HCT116 (cell line): ENCODE results near the gene NRXN2. TPM values are rescaled to one million over a fixed set of nuclear protein-coding genes. Genes with fewer than 3 reads are reported as not detected.

ENCODE experiments used
- ATAC-seq: fragments of 200-7000 bp; cut with Tn5 transposase; 2 replicates; pipeline ENCODE4 v1.9.1; 2020; ENCODE audit warnings: mild to moderate bottlenecking, moderate library complexity
- BruUV-seq: library from RNA; stranded (reverse); fragments of 400-500 nt; replicated peaks from 2 replicates; lab custom pipeline; 2021; lab: Mats Ljungman, UMichigan
- CTCF ChIA-PET: fragments of 300-600 bp; sonication (Branson Sonifier 250); formaldehyde crosslinking; loops from one replicate; lab custom pipeline; 2021; ENCODE audit warnings: antibody characterized with exemption; lab: Charles Lee
- POLR2A ChIA-PET: fragments of 300-600, 350-600 bp; sonication (Branson Sonifier 250); formaldehyde crosslinking; loops from one replicate; lab custom pipeline; 2021; ENCODE audit warnings: antibody characterized with exemption; lab: Charles Lee
- RAD21 ChIA-PET, 2 experiments: fragments of 300-600 bp; sonication (Branson Sonifier 250); formaldehyde crosslinking; loops; one replicate each; lab custom pipeline; 2023; ENCODE audit warnings: low total read pairs in 2 of 2; ENCODE audit not compliant: uncharacterized antibody in 2 of 2, unreplicated experiment in 2 of 2, low non-redundant PET in 1 of 2; lab: Charles Lee
- DNase-seq: peaks from one replicate; pipeline ENCODE4 v3.0.0-alpha.2; 2010; ENCODE audit warnings: low read depth, low spot score
- H2AFZ ChIP-seq: fragments of 200-600 bp; shearing (Covaris generic), sonication (generic); 2 replicates; pipeline ENCODE4 v1.6.1; 2017; ENCODE audit warnings: low read depth, mixed run types, mixed read lengths, antibody characterized with exemption, low read length; ENCODE audit not compliant: poor library complexity, severe bottlenecking
- H3K27ac ChIP-seq: 2 replicates; pipeline ENCODE4 v1.5.1; 2012; ENCODE audit warnings: low read depth, low read length
- H3K27me3 ChIP-seq: fragments of 200-600 bp; sonication (generic); 2 replicates; pipeline ENCODE4 v1.6.1; 2016; ENCODE audit warnings: mixed run types, low read length, mixed read lengths; ENCODE audit not compliant: insufficient read depth
- H3K36me3 ChIP-seq, 2 experiments: fragments of 200-500 bp in 1 of 2; fragments of 200-600 bp in 1 of 2; sonication (Bioruptor generic) in 1 of 2; sonication (generic) in 1 of 2; 2 replicates each; pipeline versions ENCODE4 v1.5.1 to v1.6.1; 2014 to 2016; ENCODE audit warnings: low read length in 2 of 2, inconsistent platforms in 1 of 2, mixed read lengths in 1 of 2, mixed run types in 1 of 2; ENCODE audit not compliant: insufficient read depth in 2 of 2, control insufficient read depth in 1 of 2
- H3K4me1 ChIP-seq, 2 experiments: fragments of 200-600 bp in 1 of 2; sonication (generic) in 1 of 2; 2 replicates each; pipeline versions ENCODE4 v1.5.1 to v1.6.1; 2012 to 2017; ENCODE audit warnings: low read length in 2 of 2, inconsistent platforms in 1 of 2, mild to moderate bottlenecking in 1 of 2, mixed read lengths in 1 of 2, mixed run types in 1 of 2, moderate library complexity in 1 of 2; ENCODE audit not compliant: insufficient read depth in 2 of 2, control insufficient read depth in 1 of 2
- H3K4me2 ChIP-seq: fragments of 200-600 bp; sonication (generic); 2 replicates; pipeline ENCODE4 v1.6.1; 2017; ENCODE audit warnings: mixed run types, low read length, mixed read lengths
- H3K4me3 ChIP-seq, 2 experiments: fragments of 200-600 bp in 1 of 2; sonication (generic) in 1 of 2; replicated peaks in 1 of 2; 2 replicates each; pipeline ENCODE4 v1.5.1; 2011 to 2016; ENCODE audit warnings: low read length in 2 of 2, control low read depth in 1 of 2, low read depth in 1 of 2, mild to moderate bottlenecking in 1 of 2, mixed read lengths in 1 of 2, mixed run types in 1 of 2
- H3K79me2 ChIP-seq: fragments of 200-600 bp; sonication (generic); 2 replicates; pipeline ENCODE4 v1.6.1; 2017; ENCODE audit warnings: mild to moderate bottlenecking, mixed run types, low read length, moderate library complexity, mixed read lengths; ENCODE audit not compliant: insufficient read depth
- H3K9ac ChIP-seq: fragments of 200-600 bp; sonication (generic); 2 replicates; pipeline ENCODE4 v1.6.1; 2016; ENCODE audit warnings: low read length, mixed read lengths
- H3K9me2 ChIP-seq: fragments of 200-600 bp; sonication (generic), shearing (Covaris generic); 2 replicates; pipeline ENCODE4 v1.6.1; 2017; ENCODE audit warnings: mixed run types, mild to moderate bottlenecking, moderate library complexity; ENCODE audit not compliant: insufficient read depth
- H3K9me3 ChIP-seq, 2 experiments: fragments of 200-500 bp in 1 of 2; fragments of 200-600 bp in 1 of 2; sonication (Bioruptor generic) in 1 of 2; sonication (generic) in 1 of 2; 2 replicates each; pipeline ENCODE4 v1.6.1; 2014 to 2017; ENCODE audit warnings: low read length in 2 of 2, mixed read lengths in 2 of 2, inconsistent platforms in 1 of 2, low read depth in 1 of 2, mild to moderate bottlenecking in 1 of 2, mixed run types in 1 of 2, moderate library complexity in 1 of 2; ENCODE audit not compliant: control insufficient read depth in 1 of 2, insufficient read depth in 1 of 2
- H4K20me1 ChIP-seq: fragments of 200-600 bp; sonication (generic), shearing (Covaris generic); 2 replicates; pipeline ENCODE4 v1.6.1; 2017; ENCODE audit warnings: mixed run types, mild to moderate bottlenecking, moderate library complexity; ENCODE audit not compliant: insufficient read depth
- EZH2phosphoT487 ChIP-seq: fragments of 200-600 bp; IDR thresholded peaks from 2 replicates; pipeline ENCODE4 v1.6.1; 2018; ENCODE audit warnings: antibody characterized with exemption, borderline replicate concordance
- FOSL1 ChIP-seq: IDR thresholded peaks from 2 replicates; pipeline ENCODE4 v1.6.1; 2012; ENCODE audit warnings: low read depth
- JUND ChIP-seq: IDR thresholded peaks from 2 replicates; pipeline ENCODE4 v1.6.1; 2012
- POLR2A ChIP-seq: IDR thresholded peaks from 2 replicates; pipeline ENCODE4 v1.7.0; 2011; ENCODE audit warnings: borderline replicate concordance; ENCODE audit not compliant: insufficient read depth, insufficient read length; ENCODE audit errors: extremely low read depth
- POLR2AphosphoS5 ChIP-seq: IDR thresholded peaks from 2 replicates; pipeline ENCODE4 v1.6.1; 2011; ENCODE audit warnings: mild to moderate bottlenecking, low read depth, low read length, moderate library complexity
- SIN3A ChIP-seq: IDR thresholded peaks from 2 replicates; pipeline ENCODE4 v1.6.1; 2012; ENCODE audit warnings: low read depth
- ZFX ChIP-seq: fragments of 450-650 bp; IDR thresholded peaks from 2 replicates; pipeline ENCODE4 v1.6.1; 2017
- ZNF274 ChIP-seq: fragments of 200-500 bp; sonication (Bioruptor generic); IDR thresholded peaks from 2 replicates; pipeline ENCODE4 v1.6.1; 2014; ENCODE audit warnings: mild to moderate bottlenecking, low read depth, low read length, inconsistent platforms
- intact Hi-C: fragments of 100-400 bp; cut with micrococcal nuclease; formaldehyde crosslinking; loops from 2 replicates; pipeline ENCODE4 v1.10.0; 2022
- total RNA-seq: library from RNA; stranded (reverse); gene quantifications from one replicate; pipeline ENCODE4 v1.2.1, GENCODE V29; 2021; ENCODE audit not compliant: unreplicated experiment
- TF ChIP-seq, protein P1 (sequence below): IDR thresholded peaks from 2 replicates; pipeline ENCODE4 v1.6.1; 2012
- TF ChIP-seq, protein P2 (sequence below): IDR thresholded peaks from 2 replicates; pipeline ENCODE4 v1.6.1; 2012; ENCODE audit warnings: low read depth
- TF ChIP-seq, protein P3 (sequence below), 3 experiments: fragments of 200-600 bp in 1 of 3; sonication (generic) in 1 of 3; IDR thresholded peaks in 2 of 3; conservative IDR thresholded peaks in 1 of 3; 2 replicates each; pipeline ENCODE4 v1.5.1; 2012 to 2017; ENCODE audit warnings: low read depth in 2 of 3, low read length in 2 of 3, antibody characterized with exemption in 1 of 3, borderline replicate concordance in 1 of 3, control low read depth in 1 of 3, mild to moderate bottlenecking in 1 of 3, mixed read lengths in 1 of 3, mixed run types in 1 of 3, moderate library complexity in 1 of 3; ENCODE audit not compliant: insufficient read depth in 1 of 3

NRXN2 gene
- total RNA-seq, 1 experiment from 2014 or later, result 1.5 TPM

DNA sequence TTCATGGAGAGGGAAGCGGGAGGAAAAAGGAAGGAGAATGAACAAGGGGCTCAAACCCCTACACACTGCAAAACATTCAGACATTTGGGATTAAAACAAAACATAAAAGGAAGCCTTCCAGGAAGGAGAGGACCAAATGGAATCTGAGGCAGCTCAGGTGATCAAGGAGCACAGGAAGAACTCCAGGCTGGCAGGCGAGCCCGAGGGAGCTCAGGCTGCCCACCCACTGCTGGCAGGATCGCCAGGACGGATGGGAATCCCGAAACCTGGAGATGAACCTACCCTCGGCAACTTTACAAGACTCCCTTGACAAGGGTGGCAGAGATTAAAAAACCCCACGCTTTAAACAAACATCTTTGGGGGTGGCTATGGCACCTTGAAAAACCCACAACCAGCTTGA is 41.8 kb upstream of the NRXN2 start:
- peaks cover 0 to 5% of the 10 kb centered on the region in 2 experiments; a peak in 1 of 4 replicates for H3K4me1 ChIP-seq
- TSS peak; percentile 62 for BruUV-seq
- H3K79me2 ChIP-seq, result peaks cover 50% of the 10 kb centered on the region
- H2AFZ ChIP-seq, result no peak overlapping the region
- ChIA-PET POLR2A (interaction anchor here (1.6 kb wide), 1 partner anchor 14 kb away, joined by 5 read pairs; the partner anchor contains the start of gene SF1), RAD21 (no interaction called here), CTCF (no interaction called here)
- H3K4me2 ChIP-seq, result no peak overlapping the region
- H3K9me2 ChIP-seq, result no peaks in the 10 kb centered on the region
- ATAC-seq (no peak), DNase-seq (no peak)
- H3K9ac ChIP-seq, result no peak overlapping the region
- TF ChIP-seq ZFX, result no peak
- TF ChIP-seq, protein P1, sequence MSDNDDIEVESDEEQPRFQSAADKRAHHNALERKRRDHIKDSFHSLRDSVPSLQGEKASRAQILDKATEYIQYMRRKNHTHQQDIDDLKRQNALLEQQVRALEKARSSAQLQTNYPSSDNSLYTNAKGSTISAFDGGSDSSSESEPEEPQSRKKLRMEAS, result no peak
- no peak for TF ChIP-seq ZNF274
- TF ChIP-seq, protein P2, sequence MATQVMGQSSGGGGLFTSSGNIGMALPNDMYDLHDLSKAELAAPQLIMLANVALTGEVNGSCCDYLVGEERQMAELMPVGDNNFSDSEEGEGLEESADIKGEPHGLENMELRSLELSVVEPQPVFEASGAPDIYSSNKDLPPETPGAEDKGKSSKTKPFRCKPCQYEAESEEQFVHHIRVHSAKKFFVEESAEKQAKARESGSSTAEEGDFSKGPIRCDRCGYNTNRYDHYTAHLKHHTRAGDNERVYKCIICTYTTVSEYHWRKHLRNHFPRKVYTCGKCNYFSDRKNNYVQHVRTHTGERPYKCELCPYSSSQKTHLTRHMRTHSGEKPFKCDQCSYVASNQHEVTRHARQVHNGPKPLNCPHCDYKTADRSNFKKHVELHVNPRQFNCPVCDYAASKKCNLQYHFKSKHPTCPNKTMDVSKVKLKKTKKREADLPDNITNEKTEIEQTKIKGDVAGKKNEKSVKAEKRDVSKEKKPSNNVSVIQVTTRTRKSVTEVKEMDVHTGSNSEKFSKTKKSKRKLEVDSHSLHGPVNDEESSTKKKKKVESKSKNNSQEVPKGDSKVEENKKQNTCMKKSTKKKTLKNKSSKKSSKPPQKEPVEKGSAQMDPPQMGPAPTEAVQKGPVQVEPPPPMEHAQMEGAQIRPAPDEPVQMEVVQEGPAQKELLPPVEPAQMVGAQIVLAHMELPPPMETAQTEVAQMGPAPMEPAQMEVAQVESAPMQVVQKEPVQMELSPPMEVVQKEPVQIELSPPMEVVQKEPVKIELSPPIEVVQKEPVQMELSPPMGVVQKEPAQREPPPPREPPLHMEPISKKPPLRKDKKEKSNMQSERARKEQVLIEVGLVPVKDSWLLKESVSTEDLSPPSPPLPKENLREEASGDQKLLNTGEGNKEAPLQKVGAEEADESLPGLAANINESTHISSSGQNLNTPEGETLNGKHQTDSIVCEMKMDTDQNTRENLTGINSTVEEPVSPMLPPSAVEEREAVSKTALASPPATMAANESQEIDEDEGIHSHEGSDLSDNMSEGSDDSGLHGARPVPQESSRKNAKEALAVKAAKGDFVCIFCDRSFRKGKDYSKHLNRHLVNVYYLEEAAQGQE, result no peak
- TF ChIP-seq SIN3A, result no peak
- TF ChIP-seq, protein P3, sequence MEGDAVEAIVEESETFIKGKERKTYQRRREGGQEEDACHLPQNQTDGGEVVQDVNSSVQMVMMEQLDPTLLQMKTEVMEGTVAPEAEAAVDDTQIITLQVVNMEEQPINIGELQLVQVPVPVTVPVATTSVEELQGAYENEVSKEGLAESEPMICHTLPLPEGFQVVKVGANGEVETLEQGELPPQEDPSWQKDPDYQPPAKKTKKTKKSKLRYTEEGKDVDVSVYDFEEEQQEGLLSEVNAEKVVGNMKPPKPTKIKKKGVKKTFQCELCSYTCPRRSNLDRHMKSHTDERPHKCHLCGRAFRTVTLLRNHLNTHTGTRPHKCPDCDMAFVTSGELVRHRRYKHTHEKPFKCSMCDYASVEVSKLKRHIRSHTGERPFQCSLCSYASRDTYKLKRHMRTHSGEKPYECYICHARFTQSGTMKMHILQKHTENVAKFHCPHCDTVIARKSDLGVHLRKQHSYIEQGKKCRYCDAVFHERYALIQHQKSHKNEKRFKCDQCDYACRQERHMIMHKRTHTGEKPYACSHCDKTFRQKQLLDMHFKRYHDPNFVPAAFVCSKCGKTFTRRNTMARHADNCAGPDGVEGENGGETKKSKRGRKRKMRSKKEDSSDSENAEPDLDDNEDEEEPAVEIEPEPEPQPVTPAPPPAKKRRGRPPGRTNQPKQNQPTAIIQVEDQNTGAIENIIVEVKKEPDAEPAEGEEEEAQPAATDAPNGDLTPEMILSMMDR (IDR thresholded peaks at IDR 0.05 in 2 of 3, conservative IDR thresholded peaks at IDR 0.05 in 1 of 3; ENCODE audit: borderline replicate concordance in 1 of 3, insufficient read depth in 1 of 3, low read depth in 2 of 3, low read length in 2 of 3), result no peak
- no peak for TF ChIP-seq POLR2AphosphoS5
- no peak for TF ChIP-seq POLR2A
- no peak for TF ChIP-seq JUND
- TF ChIP-seq FOSL1, result no peak
- no peak for TF ChIP-seq EZH2phosphoT487
- H3K4me3 ChIP-seq, result no peak overlapping the region
- peaks cover 22% of the 10 kb centered on the region; the same call in 1 of the 2 replicates for H4K20me1 ChIP-seq
- no peaks in the 10 kb centered on the region for H3K9me3 ChIP-seq
- intact Hi-C loops, result no loop called here
- H3K27ac ChIP-seq, result no peak overlapping the region
- peaks cover 58 to 64% of the 10 kb centered on the region in 2 experiments for H3K36me3 ChIP-seq
- H3K27me3 ChIP-seq, result no peaks in the 10 kb centered on the region
